LNCAP (cell line): Measurements from ENCODE around the gene HAGHL.

ENCODE experiments used
- TF ChIP-seq, protein P1 (sequence below): fragments of 450-650 bp; IDR thresholded peaks from 2 replicates; pipeline ENCODE4 v1.5.1; 2017; ENCODE audit warnings: mild to moderate bottlenecking

HAGHL gene

DNA sequence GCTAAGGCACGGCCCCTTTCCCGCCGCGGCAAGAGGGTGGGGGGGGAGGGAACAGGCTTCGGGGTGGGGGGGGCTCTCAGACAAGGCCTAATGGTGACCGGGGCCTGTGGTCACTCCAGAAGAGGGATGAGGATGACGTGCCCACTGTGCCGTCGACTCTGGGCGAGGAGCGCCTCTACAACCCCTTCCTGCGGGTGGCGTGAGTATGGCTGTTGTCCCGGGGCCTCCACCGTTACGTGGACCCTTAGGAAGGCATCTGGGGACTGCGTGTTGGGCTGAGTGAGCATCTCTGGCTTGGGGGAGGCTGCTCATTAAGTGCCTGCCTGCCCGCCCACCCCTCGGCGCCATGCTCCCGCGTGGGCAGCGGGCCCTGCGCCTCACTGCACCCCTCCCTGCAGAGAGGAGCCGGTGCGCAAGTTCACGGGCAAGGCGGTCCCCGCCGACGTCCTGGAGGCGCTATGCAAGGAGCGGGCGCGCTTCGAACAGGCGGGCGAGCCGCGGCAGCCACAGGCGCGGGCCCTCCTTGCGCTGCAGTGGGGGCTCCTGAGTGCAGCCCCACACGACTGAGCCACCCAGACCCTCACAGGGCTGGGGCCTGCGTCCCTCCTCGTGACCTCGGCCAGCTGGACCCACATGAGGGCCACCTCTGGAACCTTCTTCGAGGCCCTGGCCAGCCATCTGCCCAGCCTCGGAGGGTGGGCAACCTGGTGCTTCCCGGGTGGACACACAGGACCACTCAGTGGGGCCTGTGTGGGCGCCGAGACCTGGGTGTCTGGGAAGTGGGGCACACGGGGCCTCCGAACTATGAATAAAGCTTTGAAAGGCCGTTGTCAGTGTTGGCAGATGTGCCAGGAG is 2.2 kb downstream of the HAGHL start:
- TF ChIP-seq, protein P1, sequence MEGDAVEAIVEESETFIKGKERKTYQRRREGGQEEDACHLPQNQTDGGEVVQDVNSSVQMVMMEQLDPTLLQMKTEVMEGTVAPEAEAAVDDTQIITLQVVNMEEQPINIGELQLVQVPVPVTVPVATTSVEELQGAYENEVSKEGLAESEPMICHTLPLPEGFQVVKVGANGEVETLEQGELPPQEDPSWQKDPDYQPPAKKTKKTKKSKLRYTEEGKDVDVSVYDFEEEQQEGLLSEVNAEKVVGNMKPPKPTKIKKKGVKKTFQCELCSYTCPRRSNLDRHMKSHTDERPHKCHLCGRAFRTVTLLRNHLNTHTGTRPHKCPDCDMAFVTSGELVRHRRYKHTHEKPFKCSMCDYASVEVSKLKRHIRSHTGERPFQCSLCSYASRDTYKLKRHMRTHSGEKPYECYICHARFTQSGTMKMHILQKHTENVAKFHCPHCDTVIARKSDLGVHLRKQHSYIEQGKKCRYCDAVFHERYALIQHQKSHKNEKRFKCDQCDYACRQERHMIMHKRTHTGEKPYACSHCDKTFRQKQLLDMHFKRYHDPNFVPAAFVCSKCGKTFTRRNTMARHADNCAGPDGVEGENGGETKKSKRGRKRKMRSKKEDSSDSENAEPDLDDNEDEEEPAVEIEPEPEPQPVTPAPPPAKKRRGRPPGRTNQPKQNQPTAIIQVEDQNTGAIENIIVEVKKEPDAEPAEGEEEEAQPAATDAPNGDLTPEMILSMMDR, result no peak

DNA sequence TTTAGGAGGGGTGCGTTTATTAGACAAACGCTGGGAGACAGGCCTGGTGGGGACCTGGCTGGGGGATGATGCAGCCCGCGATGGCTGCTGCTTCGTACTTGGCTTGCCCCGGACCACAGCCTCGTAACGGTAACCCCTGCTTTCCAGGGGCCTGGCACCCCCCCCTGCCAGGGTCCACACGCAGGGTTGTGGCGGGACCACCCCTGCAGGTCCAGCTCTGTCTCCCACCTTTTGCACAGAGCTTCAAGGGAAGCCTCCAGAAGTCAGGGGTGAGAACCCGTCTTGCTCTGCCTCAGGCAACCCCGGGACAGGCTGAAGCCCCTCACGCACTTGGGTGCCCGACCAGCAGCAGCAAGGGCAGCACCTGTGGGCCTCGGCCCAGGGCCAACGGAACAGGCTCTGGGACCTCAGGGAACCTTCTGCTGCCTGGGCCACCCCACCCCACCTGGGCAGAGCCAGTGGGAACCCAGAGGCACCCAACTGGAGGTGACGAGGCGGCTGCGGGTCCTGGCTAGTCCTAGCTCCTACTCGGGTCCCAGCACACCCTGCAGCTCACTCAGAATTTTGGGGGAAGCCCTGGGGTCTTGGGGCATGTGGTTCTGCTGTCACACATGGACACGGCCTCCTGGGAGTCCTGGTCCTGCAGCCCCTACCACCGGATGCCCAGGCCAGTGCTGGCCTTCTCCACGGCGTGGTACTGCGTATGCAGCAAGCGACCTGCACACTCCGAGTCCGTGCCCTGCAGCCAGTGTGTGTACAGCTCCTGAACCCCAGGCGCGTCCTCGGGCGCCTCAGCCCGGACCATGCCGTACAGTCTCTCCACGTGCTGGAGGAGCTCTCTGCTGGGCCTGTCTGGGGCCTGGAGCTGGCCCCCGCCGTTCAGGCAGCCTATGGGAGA is 3.1 kb downstream of the HAGHL start:
- TF ChIP-seq, protein P1, result no peak

DNA sequence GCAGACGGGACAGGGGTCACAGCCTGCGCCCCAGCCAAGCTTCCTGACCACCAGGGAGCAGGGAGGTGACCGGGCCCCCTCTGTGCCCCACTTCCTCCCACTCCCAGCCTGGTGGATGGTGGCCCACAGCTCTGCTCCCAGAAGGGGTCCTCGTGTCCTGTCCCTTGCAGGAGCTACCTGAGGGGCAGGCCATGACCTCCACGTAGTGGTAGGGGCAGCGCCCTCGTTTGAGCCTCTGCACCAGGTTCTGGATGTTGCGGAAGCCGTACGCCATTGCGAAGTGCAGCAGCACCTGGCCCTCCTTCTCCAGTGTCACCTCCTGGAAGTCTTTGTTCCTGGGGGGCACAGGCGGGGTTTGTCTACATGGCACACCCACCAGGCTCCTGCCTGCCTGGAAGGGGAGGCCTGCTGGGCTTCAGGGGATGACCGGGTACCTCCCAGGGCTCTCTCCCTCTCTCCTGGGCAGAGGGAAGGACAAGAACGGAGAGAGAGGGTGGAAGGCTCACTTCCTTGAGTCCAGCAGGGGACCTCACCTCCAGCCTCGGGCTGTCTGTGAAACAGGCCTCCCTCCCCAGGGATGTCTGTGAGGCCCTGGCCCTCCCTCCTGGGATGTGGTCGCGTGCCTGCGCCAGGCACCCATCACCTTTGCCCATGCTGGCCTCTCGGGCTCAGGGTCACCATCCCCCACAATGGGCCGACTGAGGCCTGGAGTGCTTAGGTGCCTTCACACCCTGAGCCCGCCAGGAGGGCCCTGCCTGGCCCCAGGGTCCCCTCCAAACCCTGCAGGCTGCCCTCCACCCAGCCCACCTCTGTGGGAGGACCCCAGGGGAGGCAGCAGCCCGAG is 4.0 kb downstream of the HAGHL start:
- TF ChIP-seq, protein P1, result no peak

DNA sequence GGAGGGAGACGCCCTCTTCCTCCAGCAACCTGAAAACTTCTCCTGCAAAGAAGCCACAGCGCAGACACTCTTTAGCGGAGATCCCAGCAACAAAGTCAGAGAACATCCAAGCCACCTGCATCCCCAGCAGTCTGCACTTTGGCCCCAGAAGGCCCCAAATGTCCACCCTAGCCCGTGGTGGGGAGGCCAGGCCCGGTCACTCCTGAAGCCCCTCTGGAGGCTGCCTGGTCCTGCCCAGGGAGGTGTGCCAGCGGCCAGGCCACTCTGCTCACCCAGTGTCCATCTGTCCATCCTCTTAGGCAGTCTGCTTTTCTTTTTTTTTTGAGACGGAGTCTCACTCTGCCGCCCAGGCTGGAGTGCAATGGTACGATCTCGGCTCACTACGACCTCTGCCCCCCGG is 5.4 kb downstream of the HAGHL start:
- TF ChIP-seq, protein P1, result no peak

DNA sequence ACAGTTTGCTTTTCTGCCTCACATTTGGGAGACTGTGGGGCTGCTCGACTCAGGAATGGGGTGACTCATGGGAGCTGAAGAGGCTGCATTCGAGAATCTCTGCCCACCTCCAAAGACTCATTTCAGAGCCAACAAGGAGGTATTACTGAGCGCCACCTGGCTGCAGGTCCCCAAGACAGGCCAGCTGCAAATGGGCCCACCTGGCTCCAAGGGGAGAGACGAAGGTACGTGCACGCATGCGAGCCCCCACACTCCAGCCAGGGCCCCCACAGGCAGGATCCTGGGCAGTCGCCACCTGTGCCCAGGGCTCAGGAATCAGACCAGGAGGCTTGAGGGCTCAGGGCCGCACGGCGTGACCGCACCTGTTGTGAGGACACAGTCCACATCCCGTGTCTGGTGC is 6.0 kb downstream of the HAGHL start:
- TF ChIP-seq, protein P1, result no peak

DNA sequence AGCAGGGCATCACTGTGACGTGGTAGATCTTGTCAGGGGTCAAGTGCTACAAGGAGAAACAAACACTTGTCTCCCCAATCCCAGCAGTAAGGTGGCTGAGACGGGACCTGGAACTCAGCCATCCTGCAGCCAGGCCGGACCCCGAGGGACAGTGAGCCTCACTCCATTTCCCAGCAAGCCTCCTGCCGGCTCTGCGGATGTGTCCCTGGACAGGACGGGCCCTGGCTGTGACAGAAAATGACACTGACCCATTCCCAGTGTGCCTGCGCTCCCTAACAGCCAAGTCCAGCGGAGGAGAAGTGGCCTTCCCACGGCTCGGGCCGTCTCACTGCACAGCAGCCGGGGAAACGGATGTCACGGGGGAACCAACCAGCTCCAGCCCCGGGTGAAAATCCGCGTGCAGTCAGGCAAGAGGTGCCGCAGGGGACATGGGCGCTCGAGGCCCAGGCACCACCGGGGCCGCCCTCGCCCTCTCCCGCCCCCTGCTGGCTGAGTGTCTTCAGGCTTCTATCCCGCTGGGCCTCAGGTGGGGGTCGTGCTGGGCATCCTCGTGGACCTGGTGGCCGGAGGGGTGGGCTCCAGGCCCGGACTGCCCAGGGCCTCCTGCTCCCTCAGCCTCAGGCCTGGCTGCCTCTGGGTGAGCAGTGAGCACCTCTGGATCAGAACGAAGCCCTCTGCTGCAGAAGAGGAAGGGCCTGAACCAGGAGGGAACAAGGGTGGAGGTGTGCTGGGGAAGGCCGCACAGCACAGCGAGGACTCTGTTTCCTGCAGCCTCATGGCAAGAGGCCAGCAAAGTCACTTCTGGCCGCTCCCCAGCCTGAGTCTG is 6.7 kb downstream of the HAGHL start:
- TF ChIP-seq, protein P1, result no peak
